HCT116 (cell line): ENCODE results near the gene CD109.
A peak's percentile ranks its signal among the peaks of the same experiment; 100 is the strongest.

Source experiments
- ELF1 ChIP-seq: IDR thresholded peaks from 2 replicates; pipeline ENCODE4 v1.6.1; 2012; ENCODE audit warnings: low read depth, borderline replicate concordance
- EZH2 ChIP-seq: fragments of 200-600 bp; sonication (generic); IDR thresholded peaks from 2 replicates; pipeline ENCODE4 v1.6.1; 2017; ENCODE audit warnings: antibody characterized with exemption, mixed run types
- POLR2A ChIP-seq: IDR thresholded peaks from 2 replicates; pipeline ENCODE4 v1.7.0; 2011; ENCODE audit warnings: borderline replicate concordance; ENCODE audit not compliant: insufficient read depth, insufficient read length; ENCODE audit errors: extremely low read depth
- POLR2AphosphoS5 ChIP-seq: IDR thresholded peaks from 2 replicates; pipeline ENCODE4 v1.6.1; 2011; ENCODE audit warnings: mild to moderate bottlenecking, low read depth, low read length, moderate library complexity
- RAD21 ChIP-seq: IDR thresholded peaks from 2 replicates; pipeline ENCODE4 v1.6.1; 2012; ENCODE audit warnings: low read depth, mild to moderate bottlenecking
- SP1 ChIP-seq: IDR thresholded peaks from 2 replicates; pipeline ENCODE4 v1.6.1; 2012; ENCODE audit warnings: low read depth
- TCF7L2 ChIP-seq: IDR thresholded peaks from 2 replicates; pipeline ENCODE4 v1.7.0; 2011; ENCODE audit warnings: borderline replicate concordance, inconsistent platforms; ENCODE audit not compliant: insufficient read depth, insufficient read length; ENCODE audit errors: extremely low read depth
- TF ChIP-seq, protein P1 (sequence below), 3 experiments: fragments of 200-600 bp in 1 of 3; sonication (generic) in 1 of 3; IDR thresholded peaks in 2 of 3; conservative IDR thresholded peaks in 1 of 3; 2 replicates each; pipeline ENCODE4 v1.5.1; 2012 to 2017; ENCODE audit warnings: low read depth in 2 of 3, low read length in 2 of 3, antibody characterized with exemption in 1 of 3, borderline replicate concordance in 1 of 3, control low read depth in 1 of 3, mild to moderate bottlenecking in 1 of 3, mixed read lengths in 1 of 3, mixed run types in 1 of 3, moderate library complexity in 1 of 3; ENCODE audit not compliant: insufficient read depth in 1 of 3
- TF ChIP-seq, protein P2 (sequence below): IDR thresholded peaks from 2 replicates; pipeline ENCODE4 v1.6.1; 2012
- TF ChIP-seq, protein P3 (sequence below): IDR thresholded peaks from 2 replicates; pipeline ENCODE4 v1.6.1; 2012; ENCODE audit warnings: low read depth

DNA sequence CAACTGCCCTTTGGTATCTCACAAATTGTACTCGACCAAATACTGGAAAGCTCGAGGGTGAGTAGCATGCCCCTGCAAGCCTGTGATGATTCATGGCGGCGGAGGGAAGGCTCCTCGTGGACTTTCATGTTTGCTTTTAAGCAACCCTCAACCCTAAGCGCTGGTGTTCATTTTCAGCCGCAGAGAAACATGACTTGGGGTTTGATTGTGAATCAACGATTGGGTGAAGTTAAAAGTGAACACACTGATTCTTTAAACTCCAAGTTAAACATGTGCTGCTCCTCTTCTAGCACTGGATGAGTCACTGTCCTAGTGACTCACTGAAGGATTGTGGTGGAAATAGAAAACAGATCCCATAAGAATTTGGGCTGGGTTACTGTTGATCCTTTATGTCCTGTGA is 8.3 kb downstream of the CD109 start:
- TF ChIP-seq SP1 (peak; percentile 88), EZH2 (no peak), POLR2AphosphoS5 (peak; percentile 60; the same call in 1 of the 2 replicates), TCF7L2 (peak; percentile 63), RAD21 (peak; percentile 34; the same call in 1 of the 2 replicates), POLR2A (no peak), ELF1 (no peak; the same call in 1 of the 2 replicates)
- TF ChIP-seq, protein P1, sequence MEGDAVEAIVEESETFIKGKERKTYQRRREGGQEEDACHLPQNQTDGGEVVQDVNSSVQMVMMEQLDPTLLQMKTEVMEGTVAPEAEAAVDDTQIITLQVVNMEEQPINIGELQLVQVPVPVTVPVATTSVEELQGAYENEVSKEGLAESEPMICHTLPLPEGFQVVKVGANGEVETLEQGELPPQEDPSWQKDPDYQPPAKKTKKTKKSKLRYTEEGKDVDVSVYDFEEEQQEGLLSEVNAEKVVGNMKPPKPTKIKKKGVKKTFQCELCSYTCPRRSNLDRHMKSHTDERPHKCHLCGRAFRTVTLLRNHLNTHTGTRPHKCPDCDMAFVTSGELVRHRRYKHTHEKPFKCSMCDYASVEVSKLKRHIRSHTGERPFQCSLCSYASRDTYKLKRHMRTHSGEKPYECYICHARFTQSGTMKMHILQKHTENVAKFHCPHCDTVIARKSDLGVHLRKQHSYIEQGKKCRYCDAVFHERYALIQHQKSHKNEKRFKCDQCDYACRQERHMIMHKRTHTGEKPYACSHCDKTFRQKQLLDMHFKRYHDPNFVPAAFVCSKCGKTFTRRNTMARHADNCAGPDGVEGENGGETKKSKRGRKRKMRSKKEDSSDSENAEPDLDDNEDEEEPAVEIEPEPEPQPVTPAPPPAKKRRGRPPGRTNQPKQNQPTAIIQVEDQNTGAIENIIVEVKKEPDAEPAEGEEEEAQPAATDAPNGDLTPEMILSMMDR (IDR thresholded peaks at IDR 0.05 in 2 of 3, conservative IDR thresholded peaks at IDR 0.05 in 1 of 3; ENCODE audit: borderline replicate concordance in 1 of 3, insufficient read depth in 1 of 3, low read depth in 2 of 3, low read length in 2 of 3), result no peak
- TF ChIP-seq, protein P2, sequence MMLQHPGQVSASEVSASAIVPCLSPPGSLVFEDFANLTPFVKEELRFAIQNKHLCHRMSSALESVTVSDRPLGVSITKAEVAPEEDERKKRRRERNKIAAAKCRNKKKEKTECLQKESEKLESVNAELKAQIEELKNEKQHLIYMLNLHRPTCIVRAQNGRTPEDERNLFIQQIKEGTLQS, result peak; percentile 66
- TF ChIP-seq, protein P3, sequence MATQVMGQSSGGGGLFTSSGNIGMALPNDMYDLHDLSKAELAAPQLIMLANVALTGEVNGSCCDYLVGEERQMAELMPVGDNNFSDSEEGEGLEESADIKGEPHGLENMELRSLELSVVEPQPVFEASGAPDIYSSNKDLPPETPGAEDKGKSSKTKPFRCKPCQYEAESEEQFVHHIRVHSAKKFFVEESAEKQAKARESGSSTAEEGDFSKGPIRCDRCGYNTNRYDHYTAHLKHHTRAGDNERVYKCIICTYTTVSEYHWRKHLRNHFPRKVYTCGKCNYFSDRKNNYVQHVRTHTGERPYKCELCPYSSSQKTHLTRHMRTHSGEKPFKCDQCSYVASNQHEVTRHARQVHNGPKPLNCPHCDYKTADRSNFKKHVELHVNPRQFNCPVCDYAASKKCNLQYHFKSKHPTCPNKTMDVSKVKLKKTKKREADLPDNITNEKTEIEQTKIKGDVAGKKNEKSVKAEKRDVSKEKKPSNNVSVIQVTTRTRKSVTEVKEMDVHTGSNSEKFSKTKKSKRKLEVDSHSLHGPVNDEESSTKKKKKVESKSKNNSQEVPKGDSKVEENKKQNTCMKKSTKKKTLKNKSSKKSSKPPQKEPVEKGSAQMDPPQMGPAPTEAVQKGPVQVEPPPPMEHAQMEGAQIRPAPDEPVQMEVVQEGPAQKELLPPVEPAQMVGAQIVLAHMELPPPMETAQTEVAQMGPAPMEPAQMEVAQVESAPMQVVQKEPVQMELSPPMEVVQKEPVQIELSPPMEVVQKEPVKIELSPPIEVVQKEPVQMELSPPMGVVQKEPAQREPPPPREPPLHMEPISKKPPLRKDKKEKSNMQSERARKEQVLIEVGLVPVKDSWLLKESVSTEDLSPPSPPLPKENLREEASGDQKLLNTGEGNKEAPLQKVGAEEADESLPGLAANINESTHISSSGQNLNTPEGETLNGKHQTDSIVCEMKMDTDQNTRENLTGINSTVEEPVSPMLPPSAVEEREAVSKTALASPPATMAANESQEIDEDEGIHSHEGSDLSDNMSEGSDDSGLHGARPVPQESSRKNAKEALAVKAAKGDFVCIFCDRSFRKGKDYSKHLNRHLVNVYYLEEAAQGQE, result no peak
